Epithelial cell of proximal tubule (primary cell): ENCODE results near the gene LILRB5. TPM values are rescaled to one million over a fixed set of nuclear protein-coding genes. Genes with fewer than 3 reads are reported as not detected.

Source experiments
- DNase-seq: peaks from one replicate; pipeline ENCODE4 v3.0.0-alpha.2; 2011; ENCODE audit warnings: low read depth
- H3K4me3 ChIP-seq: 2 replicates; pipeline ENCODE4 v1.5.1; 2011; ENCODE audit warnings: low read depth, mild to moderate bottlenecking, low read length
- total RNA-seq: library from RNA; depleted of rRNA; stranded (reverse); fragments of >200 nt; gene quantifications from 2 replicates; pipeline ENCODE4 v1.2.3, GENCODE V29; 2015
- TF ChIP-seq, protein P1 (sequence below): conservative IDR thresholded peaks from 2 replicates; pipeline ENCODE4 v1.5.1; 2012; ENCODE audit warnings: low read depth, mild to moderate bottlenecking, low read length

Gene LILRB5
- not detected in 2 replicates for total RNA-seq

DNA sequence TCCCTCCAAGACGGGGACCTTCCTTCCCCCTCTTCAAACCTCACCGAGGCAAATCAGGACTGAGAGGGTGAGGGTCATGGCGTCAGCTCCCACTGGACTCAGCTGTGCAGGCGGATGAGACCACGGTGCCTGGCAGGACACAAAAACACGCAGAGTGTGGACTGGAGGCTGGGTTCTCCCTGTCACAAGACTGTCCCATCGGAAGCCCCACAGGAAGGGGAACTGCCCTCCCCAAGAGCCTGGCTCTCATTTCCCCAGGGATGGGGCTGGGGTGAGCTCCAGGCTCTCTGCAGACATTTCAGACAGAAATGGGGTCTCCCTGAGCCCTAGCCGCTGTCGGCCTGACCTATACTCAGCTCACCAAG, at the start of gene LILRB5:
Gene LILRB5, minus strand, starts transcription at position 158 of the 365 bp plus-strand sequence. Its CDS starts 80 bp downstream, at position 78.
- no peak within 1 kb of the TSS for H3K4me3 ChIP-seq
- TF ChIP-seq, protein P1, sequence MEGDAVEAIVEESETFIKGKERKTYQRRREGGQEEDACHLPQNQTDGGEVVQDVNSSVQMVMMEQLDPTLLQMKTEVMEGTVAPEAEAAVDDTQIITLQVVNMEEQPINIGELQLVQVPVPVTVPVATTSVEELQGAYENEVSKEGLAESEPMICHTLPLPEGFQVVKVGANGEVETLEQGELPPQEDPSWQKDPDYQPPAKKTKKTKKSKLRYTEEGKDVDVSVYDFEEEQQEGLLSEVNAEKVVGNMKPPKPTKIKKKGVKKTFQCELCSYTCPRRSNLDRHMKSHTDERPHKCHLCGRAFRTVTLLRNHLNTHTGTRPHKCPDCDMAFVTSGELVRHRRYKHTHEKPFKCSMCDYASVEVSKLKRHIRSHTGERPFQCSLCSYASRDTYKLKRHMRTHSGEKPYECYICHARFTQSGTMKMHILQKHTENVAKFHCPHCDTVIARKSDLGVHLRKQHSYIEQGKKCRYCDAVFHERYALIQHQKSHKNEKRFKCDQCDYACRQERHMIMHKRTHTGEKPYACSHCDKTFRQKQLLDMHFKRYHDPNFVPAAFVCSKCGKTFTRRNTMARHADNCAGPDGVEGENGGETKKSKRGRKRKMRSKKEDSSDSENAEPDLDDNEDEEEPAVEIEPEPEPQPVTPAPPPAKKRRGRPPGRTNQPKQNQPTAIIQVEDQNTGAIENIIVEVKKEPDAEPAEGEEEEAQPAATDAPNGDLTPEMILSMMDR, result no peak
- DNase-seq, result no peak

DNA sequence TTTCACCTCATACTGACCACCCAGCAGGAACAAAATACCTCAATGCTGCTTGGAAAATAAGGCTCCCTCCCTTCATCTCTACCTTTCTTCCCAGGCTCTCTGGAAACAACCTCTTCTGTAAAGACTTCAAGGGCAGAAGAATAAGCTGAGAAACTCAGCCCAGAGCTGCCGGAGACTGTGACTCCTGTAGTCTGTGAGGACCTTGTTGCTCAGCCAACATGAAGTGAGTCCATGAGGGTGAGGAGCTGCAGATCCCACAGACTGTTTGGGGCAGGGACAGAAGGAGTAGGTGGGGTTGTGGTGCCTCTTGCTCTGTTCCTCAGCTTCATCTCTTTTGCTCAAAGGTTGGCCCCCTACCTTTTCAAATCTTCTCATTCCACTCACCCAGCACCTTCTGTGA, 48.1 kb upstream of the LILRB5 start:
- no peak for DNase-seq
- TF ChIP-seq, protein P1, result no peak

DNA sequence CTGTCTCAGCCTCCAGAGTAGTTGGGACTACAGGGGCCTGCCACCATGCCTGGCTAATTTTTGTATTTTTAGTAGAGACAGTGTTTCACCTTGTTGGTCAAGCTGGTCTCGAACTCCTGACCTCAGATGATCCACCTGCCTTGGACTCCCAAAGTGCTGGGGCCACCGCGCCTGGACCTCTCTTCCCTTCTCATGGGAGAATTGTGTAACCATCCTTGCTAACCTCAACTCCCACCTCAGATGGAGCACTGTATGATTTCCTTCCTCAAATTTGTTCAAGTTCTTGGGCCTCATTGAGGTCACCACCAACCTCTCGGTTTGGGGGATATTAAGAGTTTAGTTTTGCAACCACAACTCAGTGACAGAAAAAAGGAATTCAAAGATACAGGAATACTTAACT, 45.2 kb upstream of the LILRB5 start:
- TF ChIP-seq, protein P1, result no peak
- no peak overlapping the region for H3K4me3 ChIP-seq
- no peak for DNase-seq

More for the DNA sequence above, 48.1 kb upstream of the LILRB5 start:
- no peak overlapping the region for H3K4me3 ChIP-seq

DNA sequence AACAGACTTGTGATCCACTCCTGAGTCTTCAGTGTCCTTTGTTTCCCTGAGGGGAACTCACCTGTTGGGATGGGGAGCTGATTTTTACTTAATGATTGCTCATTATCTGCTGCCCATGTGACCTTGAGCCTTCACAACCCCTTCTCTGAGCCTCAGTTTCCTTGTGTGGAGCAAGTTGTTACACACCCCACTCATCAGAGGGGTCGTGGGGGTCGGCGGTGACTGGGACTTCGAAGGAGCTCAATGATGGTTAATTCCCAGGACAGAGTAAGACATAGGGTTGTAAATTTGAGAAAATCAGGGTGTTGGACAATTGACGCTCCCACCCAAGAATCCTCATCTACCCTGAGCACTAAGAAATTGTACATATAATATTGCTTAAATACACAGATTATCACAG, 42.4 kb upstream of the LILRB5 start:
- DNase-seq, result no peak
- no peak overlapping the region for H3K4me3 ChIP-seq
- TF ChIP-seq, protein P1, result no peak

DNA sequence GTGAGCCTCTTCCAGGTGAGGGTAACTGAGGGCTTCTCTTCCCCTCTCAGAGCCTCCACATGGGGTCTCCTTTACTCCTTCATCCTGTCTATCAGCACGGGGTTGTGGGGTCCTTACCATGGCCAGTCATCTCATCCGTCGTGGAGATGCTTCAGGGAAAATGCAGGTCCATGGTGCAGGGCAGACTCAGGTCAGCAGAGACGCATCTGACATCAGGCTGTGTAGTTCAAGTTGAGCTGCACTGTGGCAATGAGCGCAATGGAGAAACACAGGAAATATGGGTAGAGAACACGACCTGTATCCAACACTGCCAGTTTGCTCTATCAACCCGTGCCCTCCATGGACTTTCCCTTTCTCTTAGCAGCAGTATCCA, 42.0 kb upstream of the LILRB5 start:
- TF ChIP-seq, protein P1, result no peak
- DNase-seq, result no peak
- no peak overlapping the region for H3K4me3 ChIP-seq

DNA sequence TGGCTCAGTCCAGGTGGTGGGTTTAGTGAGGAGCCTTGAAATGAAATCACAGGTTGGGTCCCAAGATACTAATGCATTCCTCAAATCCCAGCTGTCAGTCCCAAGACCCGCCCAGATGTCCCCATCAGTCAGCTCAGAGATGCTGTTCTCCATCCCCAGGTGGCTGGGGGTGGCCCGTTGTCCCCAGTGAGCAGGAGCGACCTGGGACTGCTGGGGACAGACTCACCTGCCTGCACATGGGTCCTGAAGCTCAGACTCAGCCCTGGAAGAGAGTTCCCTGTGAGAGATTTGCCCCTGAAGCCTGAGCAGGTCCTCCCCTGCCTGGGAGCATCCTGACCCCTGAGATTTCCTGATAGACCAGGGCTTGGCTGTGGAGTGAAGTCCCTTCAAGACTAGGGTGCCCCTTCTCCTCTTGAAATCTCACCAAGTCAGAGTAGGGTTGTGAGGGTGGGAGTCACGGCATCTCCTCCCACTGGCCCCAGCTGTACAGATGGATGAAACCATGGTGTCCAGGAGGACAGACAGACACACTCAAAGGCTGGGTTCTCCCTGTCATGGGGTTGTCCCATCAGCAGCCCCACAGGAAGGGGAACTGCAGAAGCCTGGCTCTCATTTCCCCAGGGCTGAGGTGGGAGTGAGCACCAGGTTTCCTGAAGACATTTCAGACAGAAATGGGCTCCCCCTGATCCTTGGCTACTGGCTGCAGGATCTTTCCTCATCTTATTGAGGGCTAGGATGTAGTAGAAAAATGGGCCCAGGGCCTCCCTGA, 41.5 kb upstream of the LILRB5 start:
- no peak overlapping the region for H3K4me3 ChIP-seq
- TF ChIP-seq, protein P1, result no peak
- no peak for DNase-seq

DNA sequence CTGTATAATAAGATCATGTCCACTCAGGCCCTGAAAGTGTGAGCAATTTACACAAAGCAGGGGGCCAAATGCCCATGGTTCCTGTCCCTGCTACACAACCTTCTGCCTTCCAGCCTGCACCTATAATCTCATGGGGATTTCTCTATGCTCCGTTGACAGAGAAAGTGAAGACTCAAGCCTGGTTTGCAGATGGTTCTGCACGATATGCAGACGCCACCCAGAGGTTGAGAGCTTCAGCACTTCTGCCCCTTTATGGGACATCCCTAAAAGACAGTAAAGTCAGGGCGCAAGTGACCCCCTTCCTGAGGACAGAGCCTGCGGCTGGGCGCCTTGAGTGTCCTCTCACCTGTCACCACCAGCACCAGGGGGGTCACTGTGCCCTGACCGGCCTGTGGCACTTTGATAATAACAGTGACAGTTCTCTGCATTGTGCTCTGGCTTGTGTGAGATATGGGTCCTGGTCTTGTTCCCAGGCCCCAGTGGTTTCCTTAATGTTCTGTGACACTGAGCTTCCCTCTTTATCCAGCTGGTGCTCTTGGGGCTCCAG, 40.8 kb upstream of the LILRB5 start:
- TF ChIP-seq, protein P1, result no peak
- H3K4me3 ChIP-seq, result no peak overlapping the region
- DNase-seq, result no peak
